HG03378 (cell line): Measurements from ENCODE around the gene ADGRG1.

ENCODE experiments used
- ATAC-seq: cut with Tn5 transposase; IDR thresholded peaks from one replicate; pipeline ENCODE4 v1.9.1; 2021; ENCODE audit warnings: mild to moderate bottlenecking, moderate library complexity; ENCODE audit not compliant: unreplicated experiment

Gene ADGRG1

DNA sequence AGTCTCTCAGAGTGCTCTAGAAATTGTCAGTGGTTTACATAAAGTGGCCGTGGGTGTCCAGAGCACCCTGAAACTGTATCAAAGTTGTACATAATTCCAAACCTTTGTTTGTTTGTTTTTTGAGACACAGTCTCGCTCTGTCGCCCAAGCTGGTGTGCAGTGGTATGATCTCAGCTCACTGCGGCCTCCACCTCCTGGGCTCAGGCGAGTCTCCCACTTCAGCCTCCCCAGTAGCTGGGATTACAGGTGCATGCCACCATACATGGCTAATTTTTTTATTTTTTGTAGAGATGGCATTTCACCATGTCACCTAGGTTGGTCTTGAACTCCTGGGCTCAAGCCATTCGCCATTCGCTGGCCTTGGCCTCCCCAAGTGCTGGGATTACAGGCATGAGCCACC is 24.3 kb upstream of the ADGRG1 start:
- ATAC-seq: no peak

DNA sequence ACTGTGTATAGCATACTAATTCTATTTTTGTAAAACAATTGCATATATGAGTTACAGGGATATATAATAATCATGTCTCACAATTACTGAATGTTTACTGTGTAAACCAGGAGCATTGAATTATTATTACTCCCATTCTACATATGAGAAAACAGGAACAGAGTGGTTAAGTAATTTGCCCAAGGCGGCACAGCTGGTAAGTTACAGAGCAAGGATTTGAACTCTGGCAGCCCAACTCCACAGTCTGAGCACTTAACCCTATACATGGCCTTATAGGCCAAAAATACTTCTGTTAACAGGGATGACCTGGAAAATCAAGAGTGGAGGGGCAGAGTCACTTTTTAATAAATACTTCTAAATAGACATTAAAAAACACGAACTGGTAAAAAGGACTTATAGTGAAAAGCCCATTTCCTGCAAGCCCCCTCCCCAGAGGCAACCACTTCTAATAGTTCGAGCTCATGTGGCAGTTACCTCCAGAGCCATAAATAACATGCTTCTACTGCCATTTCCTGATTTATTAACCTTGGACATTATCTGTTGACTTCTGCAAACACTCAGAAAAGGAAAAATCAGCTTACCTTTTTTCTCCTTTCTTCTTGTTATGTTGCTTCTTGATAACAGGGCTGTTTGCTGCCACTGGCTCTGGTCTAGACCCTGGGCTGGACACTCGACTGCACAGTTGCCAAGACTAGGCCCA is 22.1 kb upstream of the ADGRG1 start:
- no peak for ATAC-seq

- ATAC-seq: no peak
Observed at GRCh38 chr16:57606847-57607501, 21.5 kb upstream of the ADGRG1 start.

DNA sequence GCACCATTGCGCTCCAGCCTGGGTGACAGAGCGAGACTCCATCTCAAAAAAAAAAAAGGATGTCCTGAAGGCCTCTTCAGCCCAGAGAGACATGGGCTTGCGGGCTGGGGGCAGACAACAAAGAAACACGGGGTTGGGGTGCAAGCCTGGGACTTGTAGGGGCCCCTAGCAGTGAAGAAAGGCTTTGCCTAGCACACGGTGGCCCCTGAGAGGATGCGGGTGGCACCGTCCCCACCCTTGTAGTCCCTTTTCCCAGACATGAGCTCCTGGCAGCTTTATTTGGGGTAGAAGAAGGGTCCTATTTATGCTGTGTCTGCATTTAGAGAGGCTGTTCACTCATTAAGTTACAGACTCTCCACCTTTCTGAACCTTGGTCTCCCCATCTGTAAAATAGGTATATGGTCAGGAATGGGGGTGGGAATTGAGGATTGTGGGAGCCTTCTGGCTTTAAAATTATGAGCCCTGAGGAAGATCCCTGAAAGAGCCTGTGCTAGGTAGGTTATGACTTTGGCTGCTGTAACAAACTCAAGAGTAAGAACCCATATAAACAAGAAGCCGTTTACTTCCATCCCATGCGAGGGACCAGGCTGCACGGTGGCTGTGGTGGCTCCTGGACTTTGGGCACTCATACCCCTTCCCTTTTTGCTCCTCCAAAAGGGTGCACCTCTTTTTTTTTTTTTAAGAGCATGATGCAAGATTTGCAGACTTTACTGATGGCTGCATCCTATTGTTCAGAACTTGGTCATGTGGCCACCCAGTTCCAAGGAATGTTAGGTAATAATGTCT is 20.6 kb upstream of the ADGRG1 start:
- ATAC-seq: no peak

DNA sequence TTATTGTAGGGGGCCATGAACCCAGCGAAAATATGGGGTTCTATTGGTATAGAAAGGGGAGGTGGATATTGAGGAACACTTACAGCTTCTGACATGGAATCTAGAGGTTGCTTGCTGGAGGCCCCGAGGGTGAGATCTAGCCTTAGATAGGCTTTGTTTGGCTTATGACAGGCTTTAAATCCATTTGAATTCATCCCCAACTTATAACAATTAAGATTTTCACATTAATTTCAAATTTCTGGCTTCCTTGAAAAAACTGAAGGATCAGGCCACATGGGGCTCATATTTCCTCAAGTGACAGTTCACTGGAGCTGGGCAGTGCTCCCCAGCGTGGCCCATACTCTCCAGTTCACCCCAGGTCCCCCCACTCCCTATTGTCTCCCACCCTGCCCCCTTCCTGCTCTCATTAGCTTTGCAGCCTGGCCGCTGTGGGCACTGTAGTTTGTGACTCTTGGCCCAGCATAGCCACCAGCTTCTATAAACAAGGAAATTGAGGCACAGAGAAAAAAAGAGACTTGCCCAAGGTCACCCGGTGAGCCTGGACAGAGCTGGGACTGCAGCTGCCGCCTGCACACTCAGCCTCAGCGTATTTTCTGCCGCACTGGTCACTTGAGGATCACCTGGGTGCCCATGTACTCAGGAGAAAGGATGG is 19.8 kb upstream of the ADGRG1 start:
- no peak for ATAC-seq

DNA sequence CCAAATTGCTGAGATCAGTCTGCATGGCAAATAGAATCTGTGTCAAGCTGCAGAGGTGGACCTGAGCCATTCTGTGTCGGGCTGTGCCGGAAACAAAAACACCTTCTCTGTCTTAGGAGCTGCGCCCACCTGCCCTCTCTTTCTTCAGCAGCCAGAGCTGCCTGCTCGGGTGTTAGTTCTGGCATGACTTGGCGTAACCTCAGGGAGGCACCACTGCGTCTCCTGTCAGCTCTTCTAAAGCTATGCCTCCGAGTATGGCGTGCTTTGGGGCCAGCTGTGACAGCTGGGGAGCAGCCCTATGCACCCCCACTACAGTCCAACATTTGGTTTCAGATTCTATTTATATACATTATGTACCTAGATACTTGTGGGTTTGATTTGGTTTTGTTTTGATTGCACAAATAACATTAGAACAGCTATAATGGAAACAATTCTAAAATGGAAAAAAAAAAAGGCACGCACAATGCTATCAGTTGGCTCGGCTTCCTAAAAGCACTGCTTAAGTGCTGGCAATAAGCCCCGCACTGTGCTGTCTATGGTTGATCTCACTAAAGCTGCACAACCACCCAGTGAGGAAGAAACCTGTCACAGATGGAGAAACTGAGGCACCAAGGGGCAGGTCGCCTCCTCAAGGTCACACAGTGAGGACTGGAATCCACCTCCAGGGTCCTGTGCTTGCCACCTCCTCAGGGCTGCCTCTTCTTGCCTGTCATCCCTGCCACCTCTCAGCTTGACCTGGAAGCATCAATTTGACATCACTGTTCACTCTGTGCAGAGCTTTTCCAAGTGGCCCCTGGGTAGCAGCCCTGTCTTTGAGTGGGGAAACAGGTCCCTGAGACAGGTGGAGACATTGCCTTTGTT is 18.7 kb upstream of the ADGRG1 start:
- ATAC-seq: peak; percentile 90

GRCh38 chr16:57610611-57611010 is 17.8 kb upstream of the ADGRG1 start:
- no peak for ATAC-seq

DNA sequence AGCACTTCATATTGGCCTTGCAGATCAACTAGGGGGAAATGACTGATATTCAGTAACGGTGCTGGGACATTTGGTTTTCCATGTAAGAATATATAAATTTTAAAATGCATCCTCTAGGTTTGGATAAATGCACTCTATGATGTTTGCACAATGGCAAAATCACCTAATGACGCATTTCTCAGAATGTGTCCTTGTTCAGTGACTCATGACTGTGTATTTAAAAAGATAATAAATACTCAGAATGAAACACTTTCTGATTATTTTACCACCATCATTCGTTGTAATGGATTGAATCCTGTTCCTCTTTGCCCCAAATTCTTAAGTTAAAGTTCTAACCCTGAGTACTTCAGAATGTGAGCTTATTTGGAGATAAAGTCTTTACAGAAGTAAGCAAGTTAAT is 17.2 kb upstream of the ADGRG1 start:
- no peak for ATAC-seq

DNA sequence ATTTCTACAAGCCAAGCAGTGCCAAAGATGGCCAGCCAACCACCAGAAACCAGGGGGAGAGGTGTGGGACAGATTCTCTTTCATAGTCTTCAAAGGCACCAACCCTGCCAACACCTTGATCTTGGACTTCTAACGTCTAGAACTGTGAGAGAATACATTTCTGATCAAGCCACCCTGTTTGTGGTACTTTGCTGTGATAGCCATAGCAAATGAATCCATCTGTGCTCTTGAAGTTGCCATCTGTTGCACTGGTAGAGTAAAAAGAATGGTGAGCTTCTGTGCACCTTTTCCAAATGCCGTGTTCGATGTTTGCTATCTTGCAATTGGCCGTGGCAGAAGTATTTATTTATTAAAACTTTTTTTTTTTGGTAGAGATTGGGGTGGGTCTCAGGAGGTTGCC is 16.7 kb upstream of the ADGRG1 start:
- ATAC-seq: no peak

DNA sequence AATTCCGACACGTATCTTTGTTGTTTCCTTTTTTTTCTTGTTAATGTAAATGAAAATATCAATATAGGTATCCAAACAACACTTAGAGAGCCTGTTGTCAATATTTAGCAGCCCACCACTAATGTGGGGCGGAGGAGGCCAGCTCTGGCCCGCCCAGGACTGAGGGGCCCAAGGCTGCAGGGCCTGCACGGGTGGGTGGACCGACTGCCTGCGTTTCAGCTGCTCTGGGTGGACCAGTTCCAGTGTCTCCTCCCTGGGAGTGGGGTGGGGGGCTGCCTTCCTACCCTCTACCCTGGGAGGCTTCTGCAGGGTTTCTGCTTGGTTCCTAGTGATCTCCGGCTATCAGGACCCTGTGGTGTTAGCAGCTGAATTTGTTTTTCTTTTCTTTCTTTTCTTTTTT is 15.9 kb upstream of the ADGRG1 start:
- no peak for ATAC-seq

GRCh38 chr16:57613514-57613913 is 14.9 kb upstream of the ADGRG1 start:
- no peak for ATAC-seq

- ATAC-seq: no peak
Observed at GRCh38 chr16:57614536-57614935, 13.9 kb upstream of the ADGRG1 start.

GRCh38 chr16:57614944-57615343 is 13.5 kb upstream of the ADGRG1 start:
- no peak for ATAC-seq

DNA sequence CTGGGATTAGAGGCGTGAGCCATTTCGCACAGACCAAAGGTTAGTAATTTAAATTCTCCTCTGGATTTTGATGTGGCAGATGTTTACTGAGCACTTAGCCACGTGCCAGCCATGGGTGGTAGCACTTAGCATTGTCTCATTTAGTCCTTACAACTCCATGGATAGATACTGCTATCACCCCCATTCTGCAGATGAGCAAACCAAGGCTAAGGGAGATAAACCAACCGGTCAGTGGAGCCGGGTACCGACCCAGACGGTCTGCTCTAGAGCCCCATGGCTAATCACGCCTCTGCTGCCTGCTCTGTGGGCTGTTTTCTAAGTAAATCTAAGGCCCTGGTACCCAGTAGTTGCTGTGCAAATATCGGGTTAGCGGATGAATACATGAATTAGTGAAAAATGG is 12.6 kb upstream of the ADGRG1 start:
- no peak for ATAC-seq

- ATAC-seq: no peak
Observed at GRCh38 chr16:57616241-57616640, 12.2 kb upstream of the ADGRG1 start.

DNA sequence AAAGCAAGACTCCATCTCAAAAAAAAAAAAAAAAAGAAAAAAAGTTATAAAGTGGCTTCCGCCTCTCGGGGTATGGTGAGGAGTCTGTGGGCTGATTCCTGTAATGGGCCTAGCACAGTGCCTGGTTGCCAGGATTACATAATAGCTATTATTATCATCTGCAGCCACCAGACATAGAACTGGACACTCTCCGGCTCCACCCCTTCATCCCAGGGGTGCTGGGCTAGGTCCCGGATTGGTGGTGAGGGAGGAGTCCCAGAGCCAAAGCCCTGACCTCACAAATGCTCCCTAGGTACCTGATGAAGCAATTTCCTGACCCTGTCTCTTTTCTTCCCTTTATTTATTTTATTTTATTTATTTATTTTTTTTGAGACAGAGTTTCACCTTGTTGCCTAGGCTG is 11.6 kb upstream of the ADGRG1 start:
- no peak for ATAC-seq

DNA sequence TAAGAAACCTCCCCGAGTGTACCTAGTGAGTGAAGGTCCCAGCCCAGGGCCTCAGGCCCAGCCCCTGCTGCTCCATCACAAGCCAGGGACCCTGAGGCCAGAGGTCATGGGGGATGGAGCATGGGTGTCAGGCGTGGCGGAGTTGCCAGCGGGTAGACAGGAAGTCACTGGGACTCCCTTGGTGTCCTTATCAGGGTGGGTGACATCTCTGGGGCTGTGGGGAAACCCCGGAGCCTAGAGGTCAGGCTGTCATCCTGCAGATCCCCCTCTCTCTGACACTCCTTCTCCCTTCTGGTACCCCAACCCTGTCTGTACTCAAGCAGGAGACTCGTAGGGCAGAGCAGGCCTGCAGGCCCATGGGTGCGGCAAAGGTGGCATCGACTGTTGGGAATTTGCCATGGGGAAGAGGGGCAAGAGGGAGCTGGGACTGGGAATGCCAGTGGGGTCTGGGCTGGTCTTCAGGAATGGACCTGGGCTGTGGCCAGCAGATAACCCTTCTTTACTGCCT is 10.8 kb upstream of the ADGRG1 start:
- ATAC-seq: no peak

DNA sequence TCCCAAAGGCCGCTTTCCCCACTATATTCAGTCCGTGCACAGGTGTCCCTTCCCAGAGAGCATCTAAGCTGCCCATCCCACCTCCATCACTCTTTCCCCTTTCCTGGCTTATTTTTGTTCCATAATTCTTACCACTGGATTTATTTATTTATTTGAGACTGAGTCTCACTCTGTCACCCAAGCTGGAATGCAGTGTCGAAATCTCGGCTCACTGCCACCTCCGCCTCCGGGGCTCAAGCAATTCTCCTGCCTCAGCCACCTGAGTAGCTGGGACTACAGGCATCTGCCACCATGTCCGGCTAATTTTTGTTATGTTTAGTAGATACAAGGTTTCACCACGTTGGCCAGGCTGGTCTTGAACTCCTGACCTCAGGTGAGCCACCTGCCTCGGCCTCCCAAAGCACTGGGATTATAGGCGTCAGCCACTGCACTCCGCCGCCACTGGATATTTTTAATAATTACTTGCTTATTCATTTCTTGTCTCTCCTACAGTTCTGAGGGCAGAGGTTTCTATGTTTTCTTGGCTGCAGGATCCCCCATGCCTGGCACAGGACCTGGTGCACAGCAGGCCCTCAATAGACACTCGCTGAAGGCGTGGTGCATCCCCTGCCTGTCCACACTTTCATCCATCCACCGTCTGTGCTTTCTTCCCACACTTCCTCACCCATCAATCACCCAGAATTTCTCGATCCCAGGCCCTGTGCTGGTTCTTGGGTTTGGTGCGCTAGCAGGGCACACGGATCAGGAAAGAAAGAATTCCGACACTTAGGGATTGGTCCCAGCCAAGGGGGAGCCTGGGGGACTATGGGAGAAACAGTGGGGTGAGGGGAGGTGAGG is 9.9 kb upstream of the ADGRG1 start:
- no peak for ATAC-seq

- ATAC-seq: no peak
Observed at GRCh38 chr16:57619133-57619605, 9.3 kb upstream of the ADGRG1 start.
